ENCODE data around the gene KDELR1. TPM values are rescaled to one million over a fixed set of nuclear protein-coding genes. Genes with fewer than 3 reads are reported as not detected.

Gene KDELR1
- total and polyA plus RNA-seq, 9 of the 15 experiments (the other 6 are each of a cell fraction or from before 2014, with no cell fraction given): 6.1 to 165 (median 58.5) TPM

DNA sequence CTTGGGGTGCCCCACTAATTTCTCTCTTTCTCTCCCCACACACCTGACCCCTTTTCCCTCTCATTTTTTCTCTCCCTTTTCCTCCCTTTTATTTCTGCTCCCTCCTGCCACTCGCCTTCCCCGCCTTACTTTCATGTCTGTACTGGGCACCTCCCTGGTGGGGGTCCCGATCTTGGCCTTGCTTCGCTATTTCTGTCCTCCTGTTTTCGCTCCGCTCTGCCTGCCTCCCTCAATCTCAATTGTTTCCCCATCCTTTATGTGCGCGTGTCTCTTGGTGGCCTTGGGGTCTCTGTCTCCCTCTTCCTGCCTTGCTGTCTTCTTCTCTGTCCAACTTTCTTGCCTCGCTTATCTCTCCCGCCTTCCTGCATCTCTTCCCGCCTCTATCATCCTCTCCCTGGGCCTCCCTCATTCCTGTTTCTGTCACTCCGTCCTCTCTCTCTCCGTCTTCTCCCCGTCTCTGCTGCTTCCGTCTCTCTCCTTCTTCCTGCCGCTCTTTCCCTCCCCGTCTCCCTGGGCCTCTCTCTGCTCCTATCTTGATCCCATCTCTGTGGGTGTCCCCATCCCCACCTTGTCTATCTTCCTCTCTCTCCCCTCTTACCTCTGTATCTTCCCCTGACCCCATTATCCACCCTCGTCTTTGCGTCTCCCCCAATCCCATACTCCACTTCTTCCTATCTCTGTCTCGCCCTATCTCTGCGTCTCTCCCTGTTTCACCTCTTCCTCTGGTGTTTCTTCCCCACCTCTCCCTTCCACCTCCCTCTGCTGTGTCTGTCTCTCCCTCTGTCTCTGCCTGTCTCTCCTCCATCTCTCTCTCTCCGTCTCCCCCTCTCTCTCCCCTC lies 6.1 kb upstream of the KDELR1 start (continued):
- TF ChIP-seq, protein P1, sequence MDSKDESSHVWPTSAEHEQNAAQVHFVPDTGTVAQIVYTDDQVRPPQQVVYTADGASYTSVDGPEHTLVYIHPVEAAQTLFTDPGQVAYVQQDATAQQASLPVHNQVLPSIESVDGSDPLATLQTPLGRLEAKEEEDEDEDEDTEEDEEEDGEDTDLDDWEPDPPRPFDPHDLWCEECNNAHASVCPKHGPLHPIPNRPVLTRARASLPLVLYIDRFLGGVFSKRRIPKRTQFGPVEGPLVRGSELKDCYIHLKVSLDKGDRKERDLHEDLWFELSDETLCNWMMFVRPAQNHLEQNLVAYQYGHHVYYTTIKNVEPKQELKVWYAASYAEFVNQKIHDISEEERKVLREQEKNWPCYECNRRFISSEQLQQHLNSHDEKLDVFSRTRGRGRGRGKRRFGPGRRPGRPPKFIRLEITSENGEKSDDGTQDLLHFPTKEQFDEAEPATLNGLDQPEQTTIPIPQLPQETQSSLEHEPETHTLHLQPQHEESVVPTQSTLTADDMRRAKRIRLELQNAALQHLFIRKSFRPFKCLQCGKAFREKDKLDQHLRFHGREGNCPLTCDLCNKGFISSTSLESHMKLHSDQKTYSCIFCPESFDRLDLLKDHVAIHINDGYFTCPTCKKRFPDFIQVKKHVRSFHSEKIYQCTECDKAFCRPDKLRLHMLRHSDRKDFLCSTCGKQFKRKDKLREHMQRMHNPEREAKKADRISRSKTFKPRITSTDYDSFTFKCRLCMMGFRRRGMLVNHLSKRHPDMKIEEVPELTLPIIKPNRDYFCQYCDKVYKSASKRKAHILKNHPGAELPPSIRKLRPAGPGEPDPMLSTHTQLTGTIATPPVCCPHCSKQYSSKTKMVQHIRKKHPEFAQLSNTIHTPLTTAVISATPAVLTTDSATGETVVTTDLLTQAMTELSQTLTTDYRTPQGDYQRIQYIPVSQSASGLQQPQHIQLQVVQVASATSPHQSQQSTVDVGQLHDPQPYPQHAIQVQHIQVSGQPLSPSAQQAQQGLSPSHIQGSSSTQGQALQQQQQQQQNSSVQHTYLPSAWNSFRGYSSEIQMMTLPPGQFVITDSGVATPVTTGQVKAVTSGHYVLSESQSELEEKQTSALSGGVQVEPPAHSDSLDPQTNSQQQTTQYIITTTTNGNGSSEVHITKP (IDR thresholded peaks at IDR 0.05; ENCODE audit: partially characterized antibody): no peak
- TF ChIP-seq, protein P2, sequence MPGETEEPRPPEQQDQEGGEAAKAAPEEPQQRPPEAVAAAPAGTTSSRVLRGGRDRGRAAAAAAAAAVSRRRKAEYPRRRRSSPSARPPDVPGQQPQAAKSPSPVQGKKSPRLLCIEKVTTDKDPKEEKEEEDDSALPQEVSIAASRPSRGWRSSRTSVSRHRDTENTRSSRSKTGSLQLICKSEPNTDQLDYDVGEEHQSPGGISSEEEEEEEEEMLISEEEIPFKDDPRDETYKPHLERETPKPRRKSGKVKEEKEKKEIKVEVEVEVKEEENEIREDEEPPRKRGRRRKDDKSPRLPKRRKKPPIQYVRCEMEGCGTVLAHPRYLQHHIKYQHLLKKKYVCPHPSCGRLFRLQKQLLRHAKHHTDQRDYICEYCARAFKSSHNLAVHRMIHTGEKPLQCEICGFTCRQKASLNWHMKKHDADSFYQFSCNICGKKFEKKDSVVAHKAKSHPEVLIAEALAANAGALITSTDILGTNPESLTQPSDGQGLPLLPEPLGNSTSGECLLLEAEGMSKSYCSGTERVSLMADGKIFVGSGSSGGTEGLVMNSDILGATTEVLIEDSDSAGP (CRISPR knock-in tag; IDR thresholded peaks at IDR 0.05): no peak
- TF ChIP-seq RNF2 (IDR thresholded peaks at IDR 0.05) (no peak), CEBPG (CRISPR knock-in tag; IDR thresholded peaks at IDR 0.05) (no peak), CEBPG (tag; conservative IDR thresholded peaks at IDR 0.05 in 1 of 2, IDR thresholded peaks at IDR 0.05 in 1 of 2) (no peak), NR2C1 (IDR thresholded peaks at IDR 0.05) (no peak), NR2C1 (tag; IDR thresholded peaks at IDR 0.05) (no peak), NUFIP1 (IDR thresholded peaks at IDR 0.05; ENCODE audit: partially characterized antibody) (no peak), OTX1 (CRISPR knock-in tag; IDR thresholded peaks at IDR 0.05) (peak; percentile 98), MYC (IDR thresholded peaks at IDR 0.05; ENCODE audit: low read depth, low read length) (no peak), MYC (CRISPR knock-in tag; IDR thresholded peaks at IDR 0.05; ENCODE audit: borderline replicate concordance, low read depth) (no peak), TAF9B (IDR thresholded peaks at IDR 0.05; ENCODE audit: partially characterized antibody) (no peak), TAF15 (IDR thresholded peaks at IDR 0.05; ENCODE audit: low read depth, low read length) (no peak), ZNF551 (CRISPR knock-in tag; IDR thresholded peaks at IDR 0.05) (no peak), FOXK2 (conservative IDR thresholded peaks at IDR 0.05 in 1 of 2, IDR thresholded peaks at IDR 0.05 in 1 of 2; ENCODE audit: low read depth in 2 of 2) (peak in 1 of 2 experiments; percentile 32; a peak in 1 of 4 replicates), POLR2AphosphoS2 (IDR thresholded peaks at IDR 0.05; ENCODE audit: low read length) (no peak), KAT8 (IDR thresholded peaks at IDR 0.05; ENCODE audit: low read depth) (no peak), MECOM (CRISPR knock-in tag; IDR thresholded peaks at IDR 0.05) (no peak)
- TF ChIP-seq, protein P3, sequence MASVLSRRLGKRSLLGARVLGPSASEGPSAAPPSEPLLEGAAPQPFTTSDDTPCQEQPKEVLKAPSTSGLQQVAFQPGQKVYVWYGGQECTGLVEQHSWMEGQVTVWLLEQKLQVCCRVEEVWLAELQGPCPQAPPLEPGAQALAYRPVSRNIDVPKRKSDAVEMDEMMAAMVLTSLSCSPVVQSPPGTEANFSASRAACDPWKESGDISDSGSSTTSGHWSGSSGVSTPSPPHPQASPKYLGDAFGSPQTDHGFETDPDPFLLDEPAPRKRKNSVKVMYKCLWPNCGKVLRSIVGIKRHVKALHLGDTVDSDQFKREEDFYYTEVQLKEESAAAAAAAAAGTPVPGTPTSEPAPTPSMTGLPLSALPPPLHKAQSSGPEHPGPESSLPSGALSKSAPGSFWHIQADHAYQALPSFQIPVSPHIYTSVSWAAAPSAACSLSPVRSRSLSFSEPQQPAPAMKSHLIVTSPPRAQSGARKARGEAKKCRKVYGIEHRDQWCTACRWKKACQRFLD (CRISPR knock-in tag; IDR thresholded peaks at IDR 0.05): no peak
- TF ChIP-seq, protein P4, sequence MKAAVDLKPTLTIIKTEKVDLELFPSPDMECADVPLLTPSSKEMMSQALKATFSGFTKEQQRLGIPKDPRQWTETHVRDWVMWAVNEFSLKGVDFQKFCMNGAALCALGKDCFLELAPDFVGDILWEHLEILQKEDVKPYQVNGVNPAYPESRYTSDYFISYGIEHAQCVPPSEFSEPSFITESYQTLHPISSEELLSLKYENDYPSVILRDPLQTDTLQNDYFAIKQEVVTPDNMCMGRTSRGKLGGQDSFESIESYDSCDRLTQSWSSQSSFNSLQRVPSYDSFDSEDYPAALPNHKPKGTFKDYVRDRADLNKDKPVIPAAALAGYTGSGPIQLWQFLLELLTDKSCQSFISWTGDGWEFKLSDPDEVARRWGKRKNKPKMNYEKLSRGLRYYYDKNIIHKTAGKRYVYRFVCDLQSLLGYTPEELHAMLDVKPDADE (conservative IDR thresholded peaks at IDR 0.05; ENCODE audit: control insufficient read depth, low read depth, low read length): no peak

Measured in K562 (cell line).